Measurements from ENCODE around the gene KIRREL3. TPM values are rescaled to one million over a fixed set of nuclear protein-coding genes. Genes with fewer than 3 reads are reported as not detected.

The KIRREL3 gene
- total RNA-seq, 2 experiments from 2014 or later, result not detected

DNA sequence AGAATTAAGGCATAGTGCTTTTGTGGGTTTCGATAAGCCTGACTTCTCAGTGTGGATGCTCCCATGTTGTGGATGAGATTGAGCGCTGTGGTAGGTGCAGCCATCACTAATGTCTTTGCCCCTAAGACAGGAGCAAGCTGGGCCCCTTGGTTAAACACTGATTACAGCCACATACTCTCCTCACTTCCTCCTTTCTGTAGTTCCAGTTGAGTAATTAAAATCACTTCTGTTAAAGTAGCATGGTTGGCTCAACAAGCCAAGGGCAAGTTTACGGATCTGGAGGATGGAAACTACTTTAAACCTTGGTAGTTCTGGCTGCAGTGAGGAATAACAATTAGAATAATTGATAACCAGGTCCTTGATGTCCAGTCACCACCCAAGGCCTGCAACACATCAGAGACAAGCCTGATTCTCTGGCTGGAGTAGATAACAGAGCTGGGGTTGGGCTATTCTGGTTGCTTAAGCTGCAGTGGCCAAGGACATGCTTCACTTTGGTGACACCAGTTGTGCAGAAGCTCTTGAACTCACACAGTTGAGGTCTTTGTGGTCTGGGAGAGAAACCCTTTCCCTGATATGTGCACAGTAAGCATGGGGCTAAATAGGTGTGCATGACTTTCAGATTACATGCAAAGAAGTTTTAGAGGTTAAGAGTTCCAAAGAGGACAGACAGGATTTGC lies 81.3 kb downstream of the KIRREL3 start:
- ChIA-PET POLR2A (no interaction called here), CTCF (no interaction called here)
- Mint-ChIP-seq H3K27me3 (ENCODE audit: low read depth) (no peaks in the 10 kb centered on the region), H3K4me3 (no peak overlapping the region), H3K36me3 (ENCODE audit: low read depth) (no peaks in the 10 kb centered on the region), H3K4me1 (ENCODE audit: low read depth) (no peaks in the 10 kb centered on the region), H3K9me3 (ENCODE audit: insufficient read depth) (no peaks in the 10 kb centered on the region), H3K27ac (no peak overlapping the region)
- no peak for ATAC-seq
- DNase-seq, result no peak

DNA sequence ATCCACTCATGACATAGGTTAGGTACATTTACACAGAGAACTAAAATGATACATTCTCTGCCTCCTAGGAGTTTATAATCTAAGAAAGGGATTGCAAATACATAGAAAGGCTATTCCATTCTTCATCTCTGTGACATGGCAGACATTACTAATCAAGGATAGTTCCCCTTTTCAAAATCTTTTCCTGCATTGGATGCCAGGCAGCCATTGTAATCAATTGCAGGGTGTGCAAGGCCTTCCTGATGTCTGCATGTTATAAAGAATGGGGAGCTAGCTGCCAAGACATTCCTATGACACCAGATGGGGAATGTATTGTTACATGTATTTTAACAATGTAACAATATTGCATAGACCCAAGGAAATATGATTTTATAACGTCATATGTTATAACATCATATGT lies 82.0 kb downstream of the KIRREL3 start:
- Mint-ChIP-seq H3K27me3 (ENCODE audit: low read depth) (no peaks in the 10 kb centered on the region), H3K36me3 (ENCODE audit: low read depth) (no peaks in the 10 kb centered on the region), H3K27ac (no peak overlapping the region), H3K4me3 (no peak overlapping the region), H3K4me1 (ENCODE audit: low read depth) (no peaks in the 10 kb centered on the region), H3K9me3 (ENCODE audit: insufficient read depth) (no peaks in the 10 kb centered on the region)
- ChIA-PET CTCF (no interaction called here), POLR2A (no interaction called here)
- DNase-seq (no peak), ATAC-seq (no peak)

DNA sequence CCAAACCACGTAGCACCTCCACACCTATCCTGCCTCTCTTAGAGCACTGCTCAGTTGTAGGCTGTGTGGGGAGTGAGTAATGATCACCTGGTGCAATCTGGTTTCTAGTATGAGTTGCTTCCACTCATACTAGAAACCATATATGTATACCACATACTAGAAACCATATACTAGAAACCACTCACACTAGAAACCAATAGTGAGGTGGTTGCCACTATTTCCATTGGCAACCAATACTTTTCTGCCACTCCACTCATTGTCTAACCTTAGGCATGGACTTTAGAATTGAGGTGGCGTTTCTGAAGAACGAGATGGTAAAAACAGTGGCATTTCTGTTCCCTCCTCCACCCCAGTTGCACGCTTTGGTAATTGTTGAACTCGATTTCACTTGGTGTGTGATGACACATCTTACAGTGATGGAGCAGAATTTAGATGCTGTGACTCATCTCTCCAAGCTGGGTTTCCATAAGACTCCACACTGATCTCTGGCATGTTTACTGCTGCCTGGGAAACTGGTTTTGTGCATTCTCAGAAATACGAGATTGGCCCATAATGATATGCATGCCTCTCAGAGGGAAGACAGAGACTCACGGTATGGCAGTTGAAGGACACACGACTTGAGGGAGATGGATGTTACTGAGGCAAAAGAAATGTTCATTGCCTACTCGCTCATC lies 82.9 kb downstream of the KIRREL3 start:
- ATAC-seq, result no peak
- ChIA-PET CTCF (no interaction called here), POLR2A (no interaction called here)
- Mint-ChIP-seq H3K4me1 (ENCODE audit: low read depth) (no peaks in the 10 kb centered on the region), H3K27me3 (ENCODE audit: low read depth) (no peaks in the 10 kb centered on the region), H3K9me3 (ENCODE audit: insufficient read depth) (no peaks in the 10 kb centered on the region), H3K4me3 (no peak overlapping the region), H3K27ac (no peak overlapping the region), H3K36me3 (ENCODE audit: low read depth) (no peaks in the 10 kb centered on the region)
- no peak for DNase-seq

DNA sequence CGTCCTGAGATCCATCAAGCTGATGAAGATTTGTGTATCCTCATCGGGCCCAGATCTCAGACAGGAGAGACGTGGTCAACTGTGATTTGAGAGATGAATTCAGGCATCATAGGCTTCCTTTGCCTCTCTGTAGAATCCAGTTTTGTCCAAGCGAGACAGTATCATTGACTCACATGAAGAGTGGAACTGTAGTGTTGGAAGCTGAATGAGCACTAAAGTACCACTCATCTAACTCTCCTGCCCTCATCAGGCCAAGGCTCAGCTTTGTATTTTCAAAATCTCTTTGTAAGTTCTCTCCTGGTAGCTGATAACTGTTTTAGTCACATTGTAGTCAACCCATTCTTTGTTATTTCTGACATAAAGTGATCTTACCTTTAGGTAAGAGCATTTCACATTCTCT lies 85.1 kb downstream of the KIRREL3 start:
- CTCF ChIA-PET, result no interaction called here
- no peaks in the 10 kb centered on the region for H3K36me3 Mint-ChIP-seq (ENCODE audit: low read depth)
- POLR2A ChIA-PET, result no interaction called here
- no peaks in the 10 kb centered on the region for H3K9me3 Mint-ChIP-seq (ENCODE audit: insufficient read depth)
- H3K4me3 Mint-ChIP-seq, result no peak overlapping the region
- H3K27ac Mint-ChIP-seq, result no peak overlapping the region
- no peak for ATAC-seq
- no peaks in the 10 kb centered on the region for H3K4me1 Mint-ChIP-seq (ENCODE audit: low read depth)
- H3K27me3 Mint-ChIP-seq (ENCODE audit: low read depth), result no peaks in the 10 kb centered on the region
- no peak for DNase-seq

DNA sequence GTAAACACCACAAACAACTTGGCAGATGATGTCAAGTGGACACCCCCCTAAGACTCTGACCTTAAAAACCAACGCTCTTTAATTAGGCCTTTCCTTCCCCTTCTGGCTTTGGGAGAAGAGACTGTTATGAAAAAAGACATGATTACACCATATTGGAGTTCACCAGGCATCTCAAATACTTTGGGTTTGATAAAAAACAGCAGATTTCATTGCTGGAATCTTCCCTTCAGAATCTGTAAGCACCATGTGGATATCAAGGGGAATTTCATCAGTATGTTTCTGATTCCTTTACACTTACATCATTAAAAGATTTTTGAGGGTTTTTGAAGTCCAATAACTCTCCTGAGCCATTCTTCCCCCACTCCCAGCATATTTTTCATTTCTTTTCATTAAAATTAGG lies 85.6 kb downstream of the KIRREL3 start:
- no peaks in the 10 kb centered on the region for H3K27me3 Mint-ChIP-seq (ENCODE audit: low read depth)
- ATAC-seq (no peak), DNase-seq (no peak)
- no peak overlapping the region for H3K4me3 Mint-ChIP-seq
- ChIA-PET POLR2A (no interaction called here), CTCF (no interaction called here)
- no peak overlapping the region for H3K27ac Mint-ChIP-seq
- no peaks in the 10 kb centered on the region for H3K9me3 Mint-ChIP-seq (ENCODE audit: insufficient read depth)
- H3K36me3 Mint-ChIP-seq (ENCODE audit: low read depth), result no peaks in the 10 kb centered on the region
- H3K4me1 Mint-ChIP-seq (ENCODE audit: low read depth), result no peaks in the 10 kb centered on the region

DNA sequence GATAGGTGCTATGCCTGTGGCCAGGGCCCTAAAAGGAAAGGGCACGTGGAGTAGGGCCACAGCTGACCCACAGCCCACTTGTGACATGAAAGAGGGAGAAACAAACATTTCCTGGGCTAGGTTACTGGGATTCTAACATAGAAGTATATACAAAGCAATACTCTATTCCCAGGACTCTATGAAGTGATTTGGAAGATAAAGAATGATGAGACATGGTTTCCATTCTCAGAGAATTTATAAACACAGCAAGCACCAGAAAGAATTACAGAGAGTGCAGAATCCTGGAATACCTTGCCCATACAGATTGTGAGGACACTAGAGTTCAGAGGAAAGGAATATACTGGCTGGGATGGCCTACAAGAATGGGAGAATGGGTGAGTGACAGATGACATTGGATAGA lies 86.4 kb downstream of the KIRREL3 start:
- ATAC-seq (no peak), DNase-seq (no peak)
- CTCF ChIA-PET, result no interaction called here
- no peaks in the 10 kb centered on the region for H3K9me3 Mint-ChIP-seq (ENCODE audit: insufficient read depth)
- no peaks in the 10 kb centered on the region for H3K27me3 Mint-ChIP-seq (ENCODE audit: low read depth)
- H3K36me3 Mint-ChIP-seq (ENCODE audit: low read depth), result no peaks in the 10 kb centered on the region
- H3K27ac Mint-ChIP-seq, result no peak overlapping the region
- no peaks in the 10 kb centered on the region for H3K4me1 Mint-ChIP-seq (ENCODE audit: low read depth)
- H3K4me3 Mint-ChIP-seq, result no peak overlapping the region
- POLR2A ChIA-PET, result no interaction called here

DNA sequence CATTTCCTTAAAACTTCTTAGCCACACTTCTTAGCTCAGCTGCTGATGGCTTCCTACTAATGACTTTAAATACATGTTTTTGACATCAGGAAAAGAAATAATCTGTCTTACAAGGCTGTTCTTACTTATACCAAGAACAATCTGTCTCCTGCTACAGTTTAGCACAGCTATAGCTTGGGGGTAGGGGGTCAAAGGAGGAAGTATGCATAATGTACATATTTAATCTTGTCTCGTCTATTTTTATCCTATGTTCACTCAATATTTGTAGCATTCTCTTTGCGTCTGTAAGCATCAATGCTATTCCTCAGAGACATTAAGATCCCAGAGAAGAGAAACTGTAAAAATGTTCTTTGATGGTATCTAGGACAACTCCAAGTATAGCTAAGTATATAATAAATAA lies 96.0 kb downstream of the KIRREL3 start:
- Mint-ChIP-seq H3K27ac (no peak overlapping the region), H3K36me3 (ENCODE audit: low read depth) (no peaks in the 10 kb centered on the region), H3K4me3 (no peak overlapping the region), H3K9me3 (ENCODE audit: insufficient read depth) (no peaks in the 10 kb centered on the region), H3K27me3 (ENCODE audit: low read depth) (no peaks in the 10 kb centered on the region), H3K4me1 (ENCODE audit: low read depth) (no peaks in the 10 kb centered on the region)
- no peak for ATAC-seq
- POLR2A ChIA-PET, result no interaction called here
- CTCF ChIA-PET, result no interaction called here
- no peak for DNase-seq

DNA sequence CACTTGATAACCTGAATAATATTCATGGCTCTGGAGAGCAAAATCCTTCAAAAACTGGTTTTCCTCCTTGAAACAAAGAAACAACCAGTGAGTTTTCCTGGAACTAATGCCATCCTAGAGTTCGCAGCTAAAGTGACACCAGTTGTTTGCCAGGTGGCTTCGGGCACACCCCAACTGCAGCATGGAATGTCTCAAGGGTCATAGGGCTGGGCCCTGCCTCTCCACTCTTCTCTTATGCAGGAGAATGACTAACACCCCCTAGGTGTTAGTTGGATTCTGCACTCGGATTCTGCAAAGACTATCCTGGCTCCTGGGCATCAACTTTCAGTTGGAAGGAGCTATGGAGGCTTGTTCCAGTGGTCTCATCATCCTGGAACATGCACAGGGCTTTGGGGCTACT lies 98.8 kb downstream of the KIRREL3 start:
- ChIA-PET CTCF (no interaction called here), POLR2A (no interaction called here)
- ATAC-seq, result no peak
- Mint-ChIP-seq H3K4me1 (ENCODE audit: low read depth) (no peaks in the 10 kb centered on the region), H3K9me3 (ENCODE audit: insufficient read depth) (no peaks in the 10 kb centered on the region), H3K4me3 (no peak overlapping the region), H3K36me3 (ENCODE audit: low read depth) (no peaks in the 10 kb centered on the region), H3K27ac (no peak overlapping the region), H3K27me3 (ENCODE audit: low read depth) (no peaks in the 10 kb centered on the region)
- no peak for DNase-seq

DNA sequence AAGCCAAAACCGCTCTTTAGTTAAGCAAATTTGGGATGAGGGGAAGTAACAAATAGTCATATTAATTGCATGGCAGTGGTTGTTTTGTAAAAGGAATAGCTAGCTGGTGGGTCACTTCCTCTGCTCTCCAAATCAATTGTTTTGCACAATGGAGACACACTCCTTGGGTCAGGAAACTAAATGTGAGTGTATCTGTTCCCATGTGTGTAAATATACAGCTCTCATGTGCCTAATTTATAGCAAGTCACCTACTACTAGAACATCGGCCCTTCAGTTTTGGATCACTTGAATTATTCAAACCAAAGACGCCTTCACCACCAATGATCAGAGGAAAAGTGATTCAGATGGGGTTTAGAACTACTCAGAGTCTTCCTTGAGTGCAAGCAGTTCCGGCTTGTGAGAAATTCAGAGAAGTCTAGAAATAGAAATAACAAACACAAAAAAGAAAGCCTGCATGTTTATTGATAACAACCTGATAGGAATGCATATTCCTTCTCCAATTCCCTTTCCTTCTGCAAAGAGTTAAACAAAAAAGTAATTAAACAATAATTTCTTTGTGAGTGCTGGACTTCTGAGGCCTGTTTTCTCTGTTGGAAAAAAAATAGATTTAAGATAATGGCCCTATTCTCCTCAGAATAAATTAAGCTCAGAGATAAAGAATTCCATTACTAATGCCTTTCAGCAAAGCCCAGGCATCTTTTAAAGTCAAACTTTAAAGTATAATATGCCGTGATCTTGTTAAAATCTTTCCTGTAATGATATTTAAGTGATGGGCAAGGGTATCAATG lies 100.4 kb downstream of the KIRREL3 start:
- CTCF ChIA-PET, result no interaction called here
- no peak overlapping the region for H3K27ac Mint-ChIP-seq

DNA sequence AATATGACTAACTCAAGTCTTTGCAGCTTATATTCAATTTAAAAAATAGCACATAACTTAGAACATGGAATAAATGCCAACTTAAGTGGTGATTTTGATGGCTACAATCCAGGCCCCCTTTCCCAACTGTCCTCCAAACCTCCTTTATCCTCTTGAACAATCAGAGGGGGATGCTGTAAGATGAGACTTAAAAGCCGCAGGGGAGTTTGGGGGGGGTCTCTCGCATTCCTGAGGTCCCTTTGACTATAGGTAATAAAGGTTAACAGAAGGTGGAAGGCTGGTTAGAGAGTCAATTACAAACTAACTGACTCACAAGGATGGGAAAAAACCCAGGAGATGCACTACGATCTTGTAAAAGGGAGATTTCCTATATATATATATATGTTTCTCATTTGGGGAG lies 101.8 kb downstream of the KIRREL3 start:
- Mint-ChIP-seq H3K36me3 (ENCODE audit: low read depth) (no peaks in the 10 kb centered on the region), H3K9me3 (ENCODE audit: insufficient read depth) (no peaks in the 10 kb centered on the region), H3K4me1 (ENCODE audit: low read depth) (no peaks in the 10 kb centered on the region), H3K4me3 (no peak overlapping the region), H3K27me3 (ENCODE audit: low read depth) (no peaks in the 10 kb centered on the region), H3K27ac (no peak overlapping the region)
- ChIA-PET POLR2A (no interaction called here), CTCF (no interaction called here)
- ATAC-seq (no peak), DNase-seq (no peak)

More for the DNA sequence above, 100.4 kb downstream of the KIRREL3 start:
- no peak for ATAC-seq
- no peaks in the 10 kb centered on the region for H3K36me3 Mint-ChIP-seq (ENCODE audit: low read depth)
- POLR2A ChIA-PET, result no interaction called here
- DNase-seq, result no peak
- H3K9me3 Mint-ChIP-seq (ENCODE audit: insufficient read depth), result no peaks in the 10 kb centered on the region
- no peaks in the 10 kb centered on the region for H3K27me3 Mint-ChIP-seq (ENCODE audit: low read depth)
- H3K4me1 Mint-ChIP-seq (ENCODE audit: low read depth), result no peaks in the 10 kb centered on the region
- H3K4me3 Mint-ChIP-seq, result no peak overlapping the region

DNA sequence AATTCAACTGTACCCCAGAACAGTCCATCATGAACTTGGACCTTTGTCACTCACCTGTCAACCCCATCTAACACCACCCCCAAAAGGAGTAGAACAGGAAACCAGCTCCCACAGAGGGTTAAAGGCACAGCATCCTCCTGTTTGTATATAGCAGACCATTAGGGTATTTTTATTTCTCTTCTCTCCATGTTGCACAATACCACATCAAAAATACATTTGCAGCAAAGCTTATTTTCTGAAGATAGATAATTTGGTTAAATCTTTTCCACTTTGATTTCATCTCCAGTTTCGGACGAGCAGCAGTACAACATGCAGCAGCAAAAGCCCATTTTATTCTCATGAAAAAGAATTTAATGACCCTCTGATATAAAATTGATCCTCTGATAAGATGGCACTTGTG lies 103.1 kb downstream of the KIRREL3 start:
- Mint-ChIP-seq H3K27me3 (ENCODE audit: low read depth) (no peaks in the 10 kb centered on the region), H3K9me3 (ENCODE audit: insufficient read depth) (no peaks in the 10 kb centered on the region), H3K4me1 (ENCODE audit: low read depth) (no peaks in the 10 kb centered on the region), H3K36me3 (ENCODE audit: low read depth) (no peaks in the 10 kb centered on the region), H3K4me3 (no peak overlapping the region), H3K27ac (no peak overlapping the region)
- ATAC-seq (no peak), DNase-seq (no peak)
- CTCF ChIA-PET, result no interaction called here
- POLR2A ChIA-PET, result interaction anchor here (0.6 kb wide), 1 partner anchor 1601 kb away, joined by 3 read pairs; no protein-coding TSS in a partner anchor

DNA sequence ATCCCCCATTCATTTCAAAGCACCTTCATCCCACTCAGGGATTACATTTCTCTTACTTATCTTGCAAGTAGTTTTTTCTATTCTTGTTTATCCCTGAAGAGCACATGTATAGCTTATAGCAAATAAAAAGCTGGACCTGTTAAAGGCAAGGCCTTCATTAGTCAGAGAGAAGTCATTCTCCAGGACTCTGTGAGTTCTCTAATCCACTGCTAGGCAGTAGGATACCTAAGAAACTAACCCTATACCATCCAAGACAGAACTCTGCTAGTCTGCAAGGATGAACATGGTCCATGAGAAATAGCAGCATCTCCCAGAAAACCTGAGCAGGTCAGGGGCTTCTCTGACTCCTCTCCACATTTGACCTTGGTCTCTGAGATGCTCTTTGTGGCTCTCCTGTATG lies 104.5 kb downstream of the KIRREL3 start:
- H3K9me3 Mint-ChIP-seq (ENCODE audit: insufficient read depth), result no peaks in the 10 kb centered on the region
- no peak overlapping the region for H3K27ac Mint-ChIP-seq
- ChIA-PET POLR2A (no interaction called here), CTCF (no interaction called here)
- no peak for ATAC-seq
- H3K4me1 Mint-ChIP-seq (ENCODE audit: low read depth), result no peaks in the 10 kb centered on the region
- DNase-seq, result no peak
- H3K27me3 Mint-ChIP-seq (ENCODE audit: low read depth), result no peaks in the 10 kb centered on the region
- H3K4me3 Mint-ChIP-seq, result no peak overlapping the region
- H3K36me3 Mint-ChIP-seq (ENCODE audit: low read depth), result no peaks in the 10 kb centered on the region

All from activated CD8-positive, alpha-beta T cell treated with anti-CD3 and anti-CD28 coated beads, Interleukin-2, amount 10 ng/mL, durations not matched to agents 7 days and 5 days (primary cell).